B cell (primary cell): ENCODE data around the gene UNC13A.

Experiments
- CTCF ChIP-seq: fragments of 200-600 bp; IDR thresholded peaks from one replicate; pipeline ENCODE4 v1.8.0; 2022; ENCODE audit warnings: antibody characterized with exemption, mild to moderate bottlenecking
- EZH2 ChIP-seq: IDR thresholded peaks from 2 replicates; pipeline ENCODE4 v1.6.1; 2012; ENCODE audit warnings: borderline replicate concordance, low read depth, mild to moderate bottlenecking, moderate library complexity, low read length; ENCODE audit not compliant: insufficient read depth, poor library complexity, severe bottlenecking

- no peak for TF ChIP-seq CTCF
- no peak for TF ChIP-seq EZH2
These were observed at the start of gene UNC13A for GRCh38 chr19:17687857-17688784.
